Activated T-cell treated with anti-CD3 and anti-CD28 coated beads for 1 hour (primary cell): ENCODE data around the gene ETV5.

Experiments
- DNase-seq: peaks from one replicate; pipeline ENCODE4 v3.0.0-alpha.2; 2020; ENCODE audit warnings: low read depth

Gene ETV5

GRCh38 chr3:186123012-186123411 lies 14.1 kb upstream of the ETV5 start:
- no peak for DNase-seq

DNA sequence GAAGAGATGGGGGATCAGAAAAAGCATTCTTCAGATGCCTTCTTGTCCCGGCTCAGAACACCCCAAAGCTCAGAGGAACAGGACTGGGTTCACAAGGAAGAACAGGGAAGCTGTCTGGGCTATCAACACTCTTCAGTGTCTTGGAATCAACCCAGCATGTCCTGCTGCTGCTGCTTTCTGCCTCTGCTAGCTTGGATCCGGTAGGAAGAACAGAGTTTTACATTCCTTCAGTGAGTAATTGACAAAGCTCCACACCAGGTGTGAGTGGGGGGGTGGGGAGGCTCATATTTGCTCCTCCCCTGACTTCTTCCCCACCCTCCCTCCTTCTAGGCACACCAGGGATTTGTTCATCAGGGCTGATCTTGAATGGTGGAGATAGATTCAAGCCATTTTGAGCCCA lies 13.1 kb upstream of the ETV5 start:
- no peak for DNase-seq

DNA sequence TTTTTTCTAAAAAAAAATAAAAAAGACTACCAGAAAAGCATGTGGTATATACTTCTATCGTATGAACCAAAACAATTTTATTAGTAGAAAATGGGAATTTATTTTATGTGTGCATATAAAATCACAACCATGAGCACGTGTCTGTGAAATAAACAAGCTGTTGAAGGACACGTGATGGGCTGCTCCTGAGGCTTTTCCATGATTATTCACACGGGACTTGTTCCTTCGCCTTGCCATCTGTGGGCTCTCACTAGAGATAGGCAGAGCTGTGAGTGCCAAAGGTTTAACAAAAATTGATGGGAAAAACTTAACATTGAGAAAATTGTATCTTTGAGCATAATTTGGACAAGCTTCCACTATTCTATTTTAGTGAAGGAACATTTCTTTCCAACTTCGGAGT lies 12.4 kb upstream of the ETV5 start:
- no peak for DNase-seq

GRCh38 chr3:186119499-186119898 lies 10.6 kb upstream of the ETV5 start:
- no peak for DNase-seq

DNA sequence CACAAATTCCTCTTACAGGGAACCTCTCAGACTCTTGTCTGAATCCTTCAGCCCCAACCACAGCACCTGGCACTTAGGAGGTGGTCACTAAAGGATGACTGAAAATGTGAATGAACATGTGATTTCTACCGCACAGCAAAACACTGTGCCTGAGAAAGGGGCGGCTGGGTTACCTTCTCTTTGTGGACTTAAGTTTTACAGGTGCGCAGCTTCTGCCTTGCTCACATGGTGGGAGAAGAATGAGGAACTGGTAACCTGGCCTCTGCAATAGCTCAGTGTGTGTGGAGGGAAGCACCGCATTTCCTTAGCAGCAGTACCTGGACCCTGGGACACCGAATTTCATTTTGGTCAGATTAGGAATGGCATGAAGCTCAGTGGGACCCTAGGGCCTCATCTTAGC lies 9.8 kb upstream of the ETV5 start:
- no peak for DNase-seq

DNA sequence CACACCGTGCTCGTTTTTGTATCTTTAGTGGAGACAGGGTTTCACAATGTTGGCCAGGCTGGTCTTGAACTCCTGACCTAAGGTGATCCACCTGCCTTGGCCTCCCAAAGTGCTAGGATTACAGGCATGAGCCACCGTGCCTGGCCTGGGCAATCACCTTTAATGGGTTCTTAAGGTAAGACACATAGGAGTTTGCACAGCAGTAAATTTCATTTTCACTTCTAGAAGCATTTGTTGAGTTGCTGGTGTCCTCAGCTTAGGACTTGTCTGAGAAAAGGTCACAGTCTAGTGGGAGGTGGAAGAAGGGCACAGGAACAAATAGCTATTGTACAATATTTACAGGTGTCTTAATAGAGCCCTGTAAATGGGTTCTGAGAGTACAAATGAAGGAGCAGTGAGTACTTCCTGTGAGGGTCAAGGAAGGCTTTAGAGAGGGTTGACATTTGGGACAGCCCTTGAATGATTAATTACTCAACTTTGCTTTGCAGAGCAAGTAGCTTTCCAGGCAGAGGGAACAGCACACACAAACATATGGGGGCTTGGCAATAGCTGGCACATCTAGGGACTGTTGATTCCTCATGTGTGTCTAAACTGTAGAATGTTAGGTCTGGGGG lies 8.7 kb upstream of the ETV5 start:
- DNase-seq: no peak

- no peak for DNase-seq
Measured at GRCh38 chr3:186115239-186115996, 6.5 kb upstream of the ETV5 start.

DNA sequence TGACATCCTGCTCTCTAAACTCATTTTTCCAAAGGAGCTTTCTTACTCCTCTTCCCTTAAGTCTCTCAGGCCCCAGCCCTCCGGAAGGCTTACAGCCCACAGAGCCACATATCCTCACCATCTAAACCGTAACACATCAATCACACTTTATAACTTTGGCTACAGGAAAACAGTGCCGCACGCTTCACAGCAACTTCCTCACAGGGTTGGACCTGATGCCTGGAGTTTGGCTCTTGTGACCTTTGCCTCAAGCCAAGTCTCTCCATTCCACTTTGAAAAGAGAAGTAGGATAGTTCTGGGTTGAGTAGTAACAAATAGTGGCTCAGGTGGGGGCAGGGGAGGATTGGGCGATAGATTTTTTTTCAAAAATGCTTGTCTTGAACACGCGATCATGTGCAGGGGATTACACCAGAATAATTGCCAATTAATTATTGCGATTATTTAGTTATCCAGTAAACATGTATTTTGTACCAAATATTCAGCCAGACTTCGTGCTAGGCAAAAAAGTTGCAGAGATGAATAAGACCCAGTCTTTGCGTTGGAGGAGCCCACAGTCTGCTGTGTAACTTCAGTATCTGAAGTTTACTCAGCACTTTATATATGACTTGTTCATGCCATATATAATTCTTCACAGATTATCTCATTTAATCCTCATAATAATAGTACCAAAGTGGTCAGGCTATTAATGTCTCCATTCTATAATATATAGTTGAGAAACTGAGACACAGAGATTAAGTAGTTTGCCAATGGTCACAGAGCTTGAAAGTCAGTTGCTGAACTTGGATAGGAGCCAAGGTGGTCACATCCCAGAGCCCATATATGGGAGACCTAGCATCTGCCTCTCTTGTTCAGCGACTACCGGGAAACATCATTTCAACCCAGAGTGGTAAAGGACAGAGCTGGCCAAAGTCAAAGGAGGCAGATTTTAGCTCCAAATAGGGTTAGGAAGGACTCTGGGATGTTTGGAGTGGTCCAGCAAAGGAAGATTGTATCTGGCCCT lies 2.4 kb upstream of the ETV5 start:
- DNase-seq: no peak

DNA sequence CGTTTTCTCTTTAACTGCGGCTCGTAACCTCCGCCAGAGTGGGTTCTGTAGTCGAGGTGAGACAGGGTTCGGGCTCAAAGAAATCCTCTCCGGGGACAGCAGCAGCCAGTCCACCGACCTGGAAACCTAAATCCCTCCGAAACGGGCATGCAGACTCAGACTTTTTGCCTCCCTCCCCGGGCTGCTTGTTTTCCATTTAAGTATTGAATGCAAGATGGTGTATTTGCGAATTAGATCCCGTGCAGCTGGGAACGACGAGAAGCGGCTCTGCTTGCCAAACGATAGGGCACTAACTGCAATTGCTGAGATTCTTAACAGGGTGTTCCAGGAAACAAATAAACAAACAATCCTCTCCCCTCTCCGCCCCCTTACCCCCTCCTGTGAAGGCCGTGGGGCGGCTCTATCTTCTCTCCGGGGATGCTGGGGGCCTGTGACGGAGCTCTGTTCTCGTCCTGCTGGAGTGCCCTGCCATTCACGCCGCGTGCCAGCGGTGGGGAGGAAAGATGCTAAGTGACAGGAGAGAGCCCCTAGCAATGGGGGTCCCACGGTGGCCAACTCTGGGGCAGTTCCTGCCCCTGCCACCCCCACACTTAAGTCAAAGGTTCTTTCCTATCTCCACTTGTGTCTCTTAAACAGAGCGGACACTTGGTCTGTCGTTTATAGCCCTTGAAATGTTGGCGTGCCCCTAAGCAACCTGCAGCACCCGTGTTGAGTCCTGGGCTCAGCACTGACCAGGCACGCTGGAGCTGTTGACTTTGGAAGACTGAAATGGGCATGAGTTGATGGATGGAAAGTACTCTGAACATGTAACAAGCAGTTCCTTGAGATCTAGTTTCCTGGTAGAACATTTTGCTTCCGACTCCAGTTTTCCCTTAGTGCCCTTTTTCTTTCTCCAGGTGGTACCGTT lies 1.3 kb upstream of the ETV5 start:
- no peak for DNase-seq

- no peak for DNase-seq
Measured at GRCh38 chr3:186108106-186108940, 566 bp downstream of the ETV5 start.

DNA sequence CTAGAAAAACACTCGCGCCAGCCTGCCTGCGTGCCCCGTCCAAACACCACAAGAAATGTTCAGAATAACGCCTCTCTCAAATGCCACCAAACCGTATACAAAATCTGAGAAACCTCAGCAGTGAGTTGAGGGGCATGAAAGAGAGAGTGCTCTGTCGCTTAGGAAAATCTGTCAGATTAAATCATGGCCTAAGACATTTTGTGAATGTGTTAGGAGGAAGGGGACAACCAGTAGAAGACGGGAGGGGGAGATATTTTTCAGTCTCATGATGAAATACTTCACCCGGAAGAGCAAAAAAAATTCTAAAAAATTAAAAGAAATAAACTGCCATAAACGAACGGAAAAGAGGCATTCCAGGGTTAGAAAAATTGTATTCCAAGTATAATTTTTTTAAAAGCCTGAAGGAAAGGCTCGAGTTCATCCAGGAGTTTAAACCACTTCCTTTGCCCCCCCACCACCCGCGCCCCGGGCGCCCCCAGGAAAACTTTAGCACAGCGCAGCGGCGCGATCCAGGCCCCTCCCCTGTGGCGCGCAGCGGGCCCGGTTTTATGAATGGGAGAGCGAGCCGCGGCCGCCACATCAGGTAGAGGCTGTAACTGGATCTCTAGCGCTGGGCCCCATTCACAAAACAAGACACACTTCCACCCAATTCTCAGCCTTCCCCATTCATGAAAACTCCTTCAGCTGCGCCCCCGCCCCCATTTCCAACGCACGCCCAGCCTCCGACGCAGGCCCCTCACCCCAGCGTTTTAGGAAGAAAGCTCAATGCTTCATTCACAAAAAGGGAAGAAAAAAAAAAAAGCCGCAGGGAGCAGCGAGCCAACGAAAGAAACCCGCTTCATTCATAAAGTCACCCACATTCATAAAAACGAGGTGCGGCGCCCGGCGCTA lies 1.4 kb downstream of the ETV5 start:
- DNase-seq: peak; percentile 26

- no peak for DNase-seq
Measured at GRCh38 chr3:186105543-186105942, 3.3 kb downstream of the ETV5 start.

DNA sequence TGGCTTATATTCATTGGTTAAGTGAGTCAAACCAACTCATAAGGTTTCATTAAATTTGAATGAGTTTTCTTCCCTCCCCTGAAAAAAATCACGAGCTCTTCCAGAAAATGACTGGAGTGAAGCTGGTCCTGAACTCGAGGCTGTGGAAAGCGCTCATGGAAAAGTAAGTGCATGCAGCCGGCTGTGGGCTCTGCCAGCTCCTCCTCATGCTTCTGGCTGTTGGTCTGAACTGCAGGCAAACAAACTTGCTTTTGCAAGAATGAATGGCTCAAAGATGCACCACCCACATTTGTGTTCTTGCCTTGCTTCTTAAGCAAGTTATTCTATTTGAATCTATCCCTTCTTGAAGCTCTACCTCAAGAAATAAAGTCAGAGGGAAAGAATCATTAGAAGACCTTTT lies 6.2 kb downstream of the ETV5 start:
- DNase-seq: no peak

DNA sequence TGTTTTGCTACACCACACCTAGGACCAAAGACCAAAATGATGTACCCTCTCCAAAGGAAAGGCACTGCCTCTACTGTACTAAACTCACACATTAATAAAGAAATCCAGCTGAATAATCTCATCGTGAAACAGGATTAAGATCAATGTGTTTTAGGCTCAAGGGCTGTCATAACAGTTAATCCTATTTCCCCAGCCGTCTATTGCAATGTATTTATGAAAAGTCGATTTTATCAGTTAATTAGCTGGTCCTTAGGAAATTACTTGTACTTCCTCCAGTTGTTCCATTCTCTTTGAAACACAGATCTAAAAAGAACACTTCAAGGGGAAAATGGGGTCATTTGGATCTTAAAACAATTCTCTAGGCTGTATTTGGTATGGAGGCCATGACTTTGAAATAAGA lies 8.5 kb downstream of the ETV5 start:
- no peak for DNase-seq

DNA sequence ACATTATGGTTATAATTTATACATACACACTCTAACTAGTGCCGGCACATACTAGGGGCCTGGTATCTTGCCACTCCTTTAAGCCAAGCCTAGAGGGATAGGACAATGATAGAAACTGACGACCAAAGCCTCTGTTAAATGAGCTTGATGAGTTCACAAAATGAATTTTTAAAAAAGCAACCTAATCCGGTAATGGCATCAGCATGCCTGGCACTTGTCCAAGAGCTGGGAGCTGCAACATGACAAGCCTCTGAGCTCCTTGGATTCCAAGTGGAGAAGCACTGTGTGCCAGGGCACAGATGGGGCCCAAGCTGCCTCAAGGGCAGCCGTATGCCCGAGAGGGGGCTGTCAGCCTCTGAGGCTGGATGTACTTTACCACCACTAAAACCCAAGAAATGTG lies 9.7 kb downstream of the ETV5 start:
- no peak for DNase-seq

- DNase-seq: no peak
Measured at GRCh38 chr3:186098740-186099139, 10.1 kb downstream of the ETV5 start.

DNA sequence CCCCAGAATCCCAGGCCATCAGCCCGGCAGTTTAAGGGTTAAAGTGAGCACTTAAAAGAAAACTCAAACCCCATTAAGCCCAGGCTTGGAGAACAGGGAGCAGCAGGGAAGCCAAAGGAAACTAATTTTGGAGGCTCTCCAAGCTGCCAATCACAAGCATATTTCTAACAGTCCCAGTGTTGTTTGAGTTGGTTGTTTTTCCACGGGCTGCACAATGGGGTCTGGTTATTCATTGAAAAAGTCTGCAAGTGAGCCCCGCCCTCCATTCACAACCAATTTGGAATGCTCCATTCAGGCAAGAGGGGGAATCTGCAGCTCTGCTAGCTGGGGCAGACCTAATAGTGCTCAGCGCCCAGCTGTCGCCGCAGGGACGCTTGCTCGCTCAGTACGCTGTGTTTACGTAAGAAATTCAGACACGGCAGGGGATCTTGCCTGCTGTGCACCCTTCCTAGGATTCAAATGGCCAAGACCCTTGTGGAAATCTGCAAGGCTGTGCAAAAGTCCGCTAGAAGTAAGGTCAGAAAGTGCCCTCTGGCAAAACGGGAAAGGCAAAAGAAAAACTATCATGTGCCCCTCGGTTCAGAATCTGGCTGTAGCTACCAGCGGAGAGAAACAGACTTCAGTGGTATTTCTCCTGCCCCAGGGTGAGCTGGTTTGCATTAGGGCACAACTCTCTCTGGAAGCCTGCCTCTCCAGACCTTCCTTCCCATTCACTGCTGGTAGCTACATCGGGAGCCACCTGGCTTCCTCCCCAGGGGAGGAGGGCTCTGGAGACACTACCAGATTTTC lies 11.0 kb downstream of the ETV5 start:
- no peak for DNase-seq

DNA sequence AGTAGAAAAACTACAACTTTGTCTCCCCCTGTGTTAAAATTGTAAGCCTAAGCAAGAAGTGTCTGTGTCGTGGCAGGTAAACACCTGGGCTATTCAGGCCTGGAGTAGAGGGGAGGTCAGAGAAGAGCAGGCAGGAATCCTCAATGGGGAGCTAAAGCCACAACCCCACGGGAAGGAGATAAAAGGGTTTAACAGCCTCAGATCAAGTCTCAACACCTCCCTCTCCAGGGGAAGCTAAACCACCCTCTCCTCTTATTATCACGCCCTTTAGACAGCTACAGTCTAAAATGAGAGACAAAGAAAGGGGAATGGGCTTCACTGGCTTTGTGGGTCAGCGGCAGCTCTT lies 11.6 kb downstream of the ETV5 start:
- DNase-seq: no peak

DNA sequence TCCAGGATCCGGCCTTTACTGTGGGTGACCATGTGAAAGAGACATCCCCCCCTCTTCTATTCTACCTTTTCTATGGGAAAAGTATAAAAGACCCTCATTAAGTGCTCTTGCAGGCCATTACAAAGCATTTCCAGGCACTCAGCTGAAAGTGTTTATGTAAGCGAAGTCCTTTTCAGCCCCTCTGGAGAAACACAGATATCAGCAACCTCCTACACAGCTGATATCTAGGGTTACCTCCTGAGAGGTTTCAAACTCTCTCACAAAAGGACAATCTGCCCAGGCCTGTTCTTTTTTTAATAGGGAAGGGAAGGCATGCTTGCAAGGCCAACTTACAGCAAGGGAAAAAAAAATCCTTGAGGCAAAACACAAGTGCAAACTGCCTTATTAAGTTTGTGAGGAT lies 12.6 kb downstream of the ETV5 start:
- DNase-seq: no peak
